ENCODE measurements around the gene PRKAG2. TPM values are rescaled to one million over a fixed set of nuclear protein-coding genes. Genes with fewer than 3 reads are reported as not detected.

Gene PRKAG2
- total and polyA plus RNA-seq, 2 of the 8 experiments (the other 6 are each of a cell fraction or from before 2014, with no cell fraction given): 7.5 to 18.1 TPM

- H2BK5ac ChIP-seq (ENCODE audit: low read depth, low read length): no peak overlapping the region; the same call in 1 of the 2 replicates
- H3K36me3 ChIP-seq (ENCODE audit: control insufficient read depth in 2 of 4, insufficient read depth in 4 of 4, low read length in 3 of 4): no peaks in the 10 kb centered on the region
- no peaks in the 10 kb centered on the region for H3K9me3 ChIP-seq (ENCODE audit: insufficient read depth in 2 of 2, low read depth in 1 of 2, low read length in 1 of 2)
- H3K79me1 ChIP-seq (ENCODE audit: low read depth, low read length): no peaks in the 10 kb centered on the region
- peaks cover 3% of the 10 kb centered on the region; the same call in 1 of the 2 replicates for H3K23me2 ChIP-seq (ENCODE audit: low read depth, low read length)
- WGBS, 2 experiments (ENCODE audit: extremely low coverage in 1 of 2, insufficient coverage in 1 of 2, insufficient read length in 1 of 2, insufficient replicate concordance in 2 of 2, low coverage in 1 of 2, low lambda C conversion rate in 2 of 2, missing lambda C conversion rate in 1 of 2): 83% methylated on average over 16 of the region's 16 CpGs; no CpG with 5 or more reads in 1 of the 2 experiments
- no peak for DNase-seq (ENCODE audit: low read depth in 1 of 2, low spot score in 2 of 2)
- H4K8ac ChIP-seq (ENCODE audit: extremely low read depth, insufficient read depth, low read length): peak overlapping the region; percentile 3; the same call in 1 of the 2 replicates
- H4K5ac ChIP-seq (ENCODE audit: insufficient read length, low read depth, low read length): no peak overlapping the region
- H2BK12ac ChIP-seq (ENCODE audit: low read depth, low read length): no peak overlapping the region
- no peak overlapping the region for H3K23ac ChIP-seq (ENCODE audit: insufficient read length)
- no peak for FAIRE-seq
- H3K4me2 ChIP-seq (ENCODE audit: insufficient read depth in 1 of 2, low read depth in 2 of 2, low read length in 2 of 2): no peak overlapping the region
- H3K27me3 ChIP-seq (replicated peaks in 1 of 4; ENCODE audit: control insufficient read depth in 3 of 4, extremely low read depth in 1 of 4, insufficient read depth in 3 of 4, low read length in 3 of 4): no peaks in the 10 kb centered on the region
- peak overlapping the region; percentile 60; the same call in 1 of the 2 replicates for H3K18ac ChIP-seq (ENCODE audit: extremely low read depth, low read length)
- no peak overlapping the region for H3K9ac ChIP-seq (replicated peaks in 1 of 4; ENCODE audit: extremely low read depth in 1 of 4, low read depth in 3 of 4, low read length in 3 of 4)
- H4K20me1 ChIP-seq (replicated peaks in 1 of 2; ENCODE audit: control insufficient read depth in 1 of 2, insufficient read depth in 2 of 2, low read length in 2 of 2): no peaks in the 10 kb centered on the region
- ChIA-PET CTCF (ENCODE audit: partially characterized antibody) (interaction anchor here (0.8 to 3.0 kb wide), 4 partner anchors 10 to 152 kb away, joined by 3 to 14 read pairs (median 3); no protein-coding TSS in a partner anchor), POLR2A (ENCODE audit: partially characterized antibody) (interaction anchor here (1.7 kb wide), 1 partner anchor 11 kb away, joined by 3 read pairs; no protein-coding TSS in a partner anchor)
- no peak overlapping the region for H2AK5ac ChIP-seq (ENCODE audit: low read depth, low read length)
- H2AFZ ChIP-seq (ENCODE audit: low read length): no peak overlapping the region
- H3K14ac ChIP-seq (ENCODE audit: insufficient read length): no peak overlapping the region
- peak overlapping the region; percentile 57 for H3K4ac ChIP-seq (replicated peaks; ENCODE audit: insufficient read length, low read depth, low read length)
- peak overlapping the region; percentile 37 for H4K91ac ChIP-seq (replicated peaks; ENCODE audit: insufficient read length, low read length)
- no peak for TF ChIP-seq TAF1 (IDR thresholded peaks at IDR 0.05; ENCODE audit: low read depth, low read length)
- TF ChIP-seq TCF12 (IDR thresholded peaks at IDR 0.05; ENCODE audit: low read depth, low read length): no peak
- no peak for TF ChIP-seq ZNF274 (IDR thresholded peaks at IDR 0.05; ENCODE audit: borderline replicate concordance, extremely low read depth, low read length)
- H3K27ac ChIP-seq (ENCODE audit: low read depth, low read length): no peak overlapping the region
- no peak overlapping the region for H2BK15ac ChIP-seq (ENCODE audit: low read length)
- no peaks in the 10 kb centered on the region for H3K79me2 ChIP-seq (ENCODE audit: control insufficient read depth in 1 of 2, insufficient read depth in 2 of 2, low read length in 2 of 2)
- H3K56ac ChIP-seq (replicated peaks; ENCODE audit: insufficient read length, low read depth, low read length): no peak overlapping the region
- H2BK120ac ChIP-seq (replicated peaks; ENCODE audit: low read depth, low read length): no peak overlapping the region
- no peak overlapping the region for H2BK20ac ChIP-seq (ENCODE audit: low read length)
- peaks cover 0 to 18% (median 4%) of the 10 kb centered on the region in 4 experiments; a peak in 4 of 7 replicates for H3K4me1 ChIP-seq (replicated peaks in 1 of 4; ENCODE audit: control insufficient read depth in 3 of 4, insufficient read depth in 4 of 4, low read length in 3 of 4)
- no peak overlapping the region for H3K4me3 ChIP-seq (ENCODE audit: extremely low read depth in 1 of 4, insufficient read depth in 2 of 4, low read depth in 3 of 4, low read length in 4 of 4)
Observed at GRCh38 chr7:151836191-151836926, 40.6 kb downstream of the PRKAG2 start.

Measured in H1 (cell line).